Activated CD4-positive, alpha-beta T cell treated with anti-CD3 and anti-CD28 coated beads, Interleukin-2, amount 50 U/mL, for 4 hours (primary cell): ENCODE results near the gene ANKRD60.

Experiments
- DNase-seq, 2 experiments: peaks; one replicate each; pipeline ENCODE4 v3.0.0-alpha.2; 2020

Gene ANKRD60

GRCh38 chr20:58228484-58229197, at the start of gene ANKRD60:
Gene ANKRD60, minus strand, starts transcription at chr20:58228653. Its CDS starts 0 bp downstream, at chr20:58228653.
- peak; percentile 33 to 41 for DNase-seq

- no peak for DNase-seq
These were observed 49.4 kb upstream of the ANKRD60 start for GRCh38 chr20:58277578-58278472.

GRCh38 chr20:58277107-58277506, 48.7 kb upstream of the ANKRD60 start:
- no peak for DNase-seq

GRCh38 chr20:58274384-58274783, 45.9 kb upstream of the ANKRD60 start:
- DNase-seq: no peak

- peak; percentile 20 to 26 for DNase-seq
These were observed 43.3 kb upstream of the ANKRD60 start for GRCh38 chr20:58271606-58272351.

- no peak for DNase-seq
These were observed 40.6 kb upstream of the ANKRD60 start for GRCh38 chr20:58268936-58269619.

- no peak for DNase-seq
These were observed 40.0 kb upstream of the ANKRD60 start for GRCh38 chr20:58268421-58268821.

GRCh38 chr20:58267389-58268215, 39.1 kb upstream of the ANKRD60 start:
- DNase-seq: no peak

- DNase-seq: no peak
These were observed 35.8 kb upstream of the ANKRD60 start for GRCh38 chr20:58264271-58264670.

GRCh38 chr20:58261660-58262059, 33.2 kb upstream of the ANKRD60 start:
- DNase-seq: no peak

- DNase-seq: no peak
These were observed 31.6 kb upstream of the ANKRD60 start for GRCh38 chr20:58260006-58260405.

GRCh38 chr20:58256842-58257241, 28.4 kb upstream of the ANKRD60 start:
- DNase-seq: peak in 1 of 2 experiments; percentile 10

- no peak for DNase-seq
These were observed 27.9 kb upstream of the ANKRD60 start for GRCh38 chr20:58256307-58256706.

- no peak for DNase-seq
These were observed 26.4 kb upstream of the ANKRD60 start for GRCh38 chr20:58254890-58255289.

- DNase-seq: no peak
These were observed 23.6 kb upstream of the ANKRD60 start for GRCh38 chr20:58251979-58252591.

GRCh38 chr20:58251348-58251978, 23.0 kb upstream of the ANKRD60 start:
- DNase-seq: no peak

- no peak for DNase-seq
These were observed 17.9 kb upstream of the ANKRD60 start for GRCh38 chr20:58246346-58246745.

GRCh38 chr20:58245931-58246330, 17.5 kb upstream of the ANKRD60 start:
- no peak for DNase-seq

GRCh38 chr20:58245181-58245891, 16.9 kb upstream of the ANKRD60 start:
- DNase-seq: no peak

GRCh38 chr20:58244517-58245030, 16.1 kb upstream of the ANKRD60 start:
- no peak for DNase-seq
